ENCODE measurements around the gene DARS1.

DNA sequence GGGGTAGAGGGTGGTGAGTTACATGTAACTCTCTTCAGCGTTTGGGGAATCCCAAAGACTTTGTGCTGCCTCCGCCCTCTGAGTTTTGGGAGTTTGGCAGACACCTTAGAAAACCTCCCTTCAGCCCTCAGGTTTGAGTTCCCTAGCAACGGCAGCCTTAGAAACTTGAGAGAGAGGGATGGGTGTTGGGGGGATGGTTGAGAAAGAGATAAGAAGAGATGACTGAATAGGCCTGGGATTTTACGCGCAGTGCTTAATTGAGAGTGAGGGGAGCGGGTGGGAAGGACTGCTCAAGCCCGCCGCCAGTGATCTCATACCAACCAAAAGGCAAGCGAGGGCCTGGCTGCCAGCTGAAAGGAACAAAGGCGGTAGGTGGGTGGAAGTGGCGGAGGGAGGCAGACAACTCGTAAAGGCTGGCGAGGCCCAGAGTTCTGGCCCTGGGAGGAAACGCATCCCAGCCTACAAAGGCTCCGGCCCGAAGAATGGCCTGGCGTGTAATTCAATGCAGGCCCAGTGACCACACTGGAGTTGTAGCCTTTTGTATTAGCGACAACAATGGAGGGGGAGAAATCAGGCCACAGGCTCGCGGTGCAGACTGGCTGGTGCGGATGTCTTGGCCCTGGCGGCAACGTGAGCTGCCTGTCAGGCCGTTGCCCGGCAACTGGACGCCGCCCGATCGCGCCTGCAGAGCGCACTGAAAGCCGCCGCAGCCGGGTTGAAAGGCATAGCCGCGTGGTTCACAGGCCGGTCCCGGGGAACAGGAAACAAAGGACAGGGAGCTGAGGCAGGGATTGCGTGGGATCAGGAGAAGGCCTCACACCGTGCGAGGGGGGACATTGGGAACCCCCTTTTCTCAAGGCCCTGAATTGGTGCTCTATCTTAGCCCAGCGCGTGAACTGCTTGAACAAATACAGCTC, 39.9 kb upstream of the DARS1 start:
- no peak for TF ChIP-seq ZNF274 (IDR thresholded peaks at IDR 0.05; ENCODE audit: low read depth, low read length)
- no peak for TF ChIP-seq YY1 (IDR thresholded peaks at IDR 0.05; ENCODE audit: insufficient read depth, insufficient read length)
